NCI-H2196 (cell line): ENCODE results near the gene LRBA.
"Not testable (repeated sequence)": the region's sequence is repeated elsewhere in the genome, so short reads cannot be mapped to it uniquely, and the experiment has no call there.

Experiments used
- DNase-seq: peaks from one replicate; lab custom pipeline; 2025; ENCODE audit not compliant: unreplicated experiment; lab: John Stamatoyannopoulos, UW

LRBA gene

GRCh38 chr4:150974252-150974640 is 40.8 kb downstream of the LRBA start:
- no peak for DNase-seq

DNA sequence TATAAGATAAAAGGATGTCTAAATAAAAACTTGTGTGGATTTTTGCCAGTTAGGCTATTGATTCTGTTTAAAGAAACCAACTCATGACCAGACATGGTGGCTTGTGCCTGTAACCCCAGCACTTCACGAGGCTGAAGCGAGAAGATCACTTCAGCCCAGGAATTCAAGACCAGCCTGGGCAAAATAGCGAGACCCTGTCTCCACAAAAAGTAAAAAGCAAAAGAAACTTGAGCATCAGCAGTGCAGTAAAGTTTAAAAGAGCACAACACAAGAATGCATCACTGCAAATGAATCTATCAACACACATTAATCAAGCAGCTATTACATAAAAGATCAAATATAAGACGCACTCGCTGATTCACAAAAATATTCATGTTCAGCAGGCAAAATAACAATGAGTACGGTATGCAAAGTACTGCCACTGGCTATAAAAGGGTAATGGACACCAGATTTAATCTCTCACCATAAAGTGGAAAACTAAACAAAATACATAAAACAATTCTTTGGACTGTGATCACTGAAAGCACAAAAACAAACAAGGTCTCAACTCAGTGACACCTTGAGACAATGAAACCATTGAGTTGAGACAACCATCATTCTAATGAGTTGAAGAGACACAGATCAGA is 41.3 kb downstream of the LRBA start:
- DNase-seq = no peak

- DNase-seq = no peak
Observed at GRCh38 chr4:150972592-150972991, 42.5 kb downstream of the LRBA start.

- no peak for DNase-seq
Observed at GRCh38 chr4:150971901-150972300, 43.2 kb downstream of the LRBA start.

- no peak for DNase-seq
Observed at GRCh38 chr4:150970685-150971151, 44.4 kb downstream of the LRBA start.

- no peak for DNase-seq
Observed at GRCh38 chr4:150964754-150965153, 50.3 kb downstream of the LRBA start.

- not testable (repeated sequence) for DNase-seq
Observed at GRCh38 chr4:150963602-150964345, 51.3 kb downstream of the LRBA start.

GRCh38 chr4:150962245-150962644 is 52.8 kb downstream of the LRBA start:
- DNase-seq = no peak

DNA sequence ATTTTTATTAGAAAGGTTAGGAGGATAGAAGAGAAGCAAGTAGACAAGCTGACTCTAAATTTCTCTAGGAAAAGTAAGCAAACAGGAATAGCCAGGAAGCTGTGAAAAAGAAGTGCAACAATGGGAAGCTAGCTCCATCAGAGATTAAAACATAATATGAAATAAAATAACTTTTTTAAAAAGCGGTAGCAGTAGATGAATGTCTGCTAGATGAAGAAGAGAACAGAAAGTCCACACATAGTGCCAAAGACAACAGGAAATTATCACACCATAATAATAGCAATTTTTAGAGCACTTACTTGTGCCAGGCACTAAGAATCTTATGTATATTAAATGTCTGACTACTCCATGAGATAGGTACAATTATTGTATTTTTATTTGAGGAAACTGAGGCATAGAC is 53.5 kb downstream of the LRBA start:
- no peak for DNase-seq

DNA sequence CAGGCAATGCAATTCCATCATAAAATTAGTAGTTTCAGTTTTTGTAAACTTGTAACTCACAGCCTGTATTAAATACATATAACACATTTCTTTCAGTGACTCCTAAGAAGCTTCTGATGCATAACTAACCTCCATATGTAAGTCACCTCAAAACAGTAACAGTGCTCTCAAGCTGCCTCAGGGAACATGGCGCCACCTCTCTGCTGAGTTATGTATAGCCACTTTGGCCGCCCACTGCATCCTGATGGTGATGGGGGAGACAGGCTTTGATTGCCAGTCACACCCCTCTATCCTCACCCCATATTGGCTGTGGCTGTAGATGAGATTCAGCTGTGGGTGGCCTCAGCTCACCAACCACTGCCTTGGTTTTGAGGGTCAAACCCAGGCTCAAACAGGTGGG is 54.3 kb downstream of the LRBA start:
- DNase-seq = no peak

GRCh38 chr4:150960079-150960478 is 55.0 kb downstream of the LRBA start:
- DNase-seq = no peak

- DNase-seq = not testable (repeated sequence)
Observed at GRCh38 chr4:150957981-150958380, 57.1 kb downstream of the LRBA start.

DNA sequence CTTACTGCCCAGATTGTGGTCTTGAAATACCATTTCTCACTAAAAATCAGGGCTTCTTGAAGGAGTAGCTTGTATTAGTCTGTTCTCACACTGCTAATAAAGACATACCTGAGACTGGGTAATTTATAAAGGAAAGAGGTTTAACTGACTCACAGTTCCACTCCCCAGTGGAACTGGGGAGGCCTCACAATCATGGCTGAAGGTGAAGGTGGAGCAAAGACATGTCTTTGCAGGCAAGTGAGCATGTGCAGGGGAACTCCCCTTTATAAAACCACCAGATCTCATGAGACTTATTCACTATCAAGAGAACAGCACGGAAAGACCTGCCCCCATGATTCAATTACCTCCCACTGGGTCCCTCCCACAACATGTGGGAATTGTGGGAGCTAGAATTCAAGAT is 58.0 kb downstream of the LRBA start:
- not testable (repeated sequence) for DNase-seq

- DNase-seq = not testable (repeated sequence)
Observed at GRCh38 chr4:150953916-150954315, 61.2 kb downstream of the LRBA start.

DNA sequence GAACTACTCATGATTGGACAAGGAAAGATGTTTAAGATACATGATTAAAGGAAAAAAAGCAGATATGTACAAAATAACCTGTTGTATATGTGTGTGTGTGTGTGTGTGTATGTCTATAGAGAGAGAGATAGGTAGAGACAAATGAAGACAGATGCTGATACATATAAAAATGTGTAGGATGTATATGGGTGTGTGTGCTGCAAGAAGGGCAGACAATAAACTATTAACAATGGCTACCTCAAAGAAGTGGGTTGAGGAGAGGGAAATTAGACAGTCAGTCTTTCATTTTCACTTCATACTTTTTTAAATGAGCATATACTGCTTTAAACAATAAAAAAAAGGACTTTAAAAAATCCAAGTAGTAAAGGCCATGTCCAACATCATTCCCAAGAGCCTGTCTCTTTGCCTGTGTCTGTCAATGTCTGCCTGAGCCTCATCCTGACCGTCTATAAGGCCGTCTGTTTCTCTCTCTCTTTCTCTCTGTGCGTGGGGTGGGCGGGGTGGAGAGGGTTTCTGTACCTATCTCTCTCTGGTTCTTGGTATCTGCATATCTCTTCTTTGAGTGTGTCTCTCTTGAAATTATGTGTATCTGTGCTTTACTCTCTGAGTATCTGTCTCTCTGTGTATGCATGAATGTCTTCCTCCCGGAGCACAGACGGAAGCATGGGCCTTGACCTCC is 62.8 kb downstream of the LRBA start:
- no peak for DNase-seq

DNA sequence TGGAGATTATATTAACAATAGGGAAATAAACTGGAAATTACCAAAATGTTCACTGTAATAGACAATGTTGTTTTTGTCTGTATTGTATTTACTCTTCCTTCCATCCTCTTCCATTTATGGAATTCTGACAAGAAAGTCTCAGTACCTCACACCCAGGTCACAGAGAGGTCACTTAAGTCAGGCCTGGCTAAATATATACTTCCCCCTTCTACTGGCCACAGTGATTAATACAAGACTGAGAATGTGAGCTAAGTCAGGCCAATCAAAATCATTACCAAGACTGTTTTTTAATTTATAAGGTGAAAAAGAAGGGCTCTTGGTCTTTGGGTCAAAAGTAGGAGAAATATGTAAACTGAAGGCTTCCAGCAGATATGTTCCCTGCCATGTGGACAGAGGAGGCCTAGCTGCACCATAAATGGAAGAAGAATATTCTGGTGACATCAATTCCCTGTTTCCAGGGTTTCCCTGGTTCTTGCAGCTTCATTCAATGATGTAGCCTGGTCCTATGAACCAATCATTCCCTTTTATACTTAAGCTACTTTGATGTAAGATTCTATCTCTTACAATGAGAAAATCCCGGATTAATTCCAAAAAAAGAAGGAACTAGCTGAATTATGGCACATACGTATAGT is 64.3 kb downstream of the LRBA start:
- DNase-seq = no peak

- no peak for DNase-seq
Observed at GRCh38 chr4:150949943-150950342, 65.1 kb downstream of the LRBA start.

- no peak for DNase-seq
Observed at GRCh38 chr4:150949342-150949741, 65.7 kb downstream of the LRBA start.

DNA sequence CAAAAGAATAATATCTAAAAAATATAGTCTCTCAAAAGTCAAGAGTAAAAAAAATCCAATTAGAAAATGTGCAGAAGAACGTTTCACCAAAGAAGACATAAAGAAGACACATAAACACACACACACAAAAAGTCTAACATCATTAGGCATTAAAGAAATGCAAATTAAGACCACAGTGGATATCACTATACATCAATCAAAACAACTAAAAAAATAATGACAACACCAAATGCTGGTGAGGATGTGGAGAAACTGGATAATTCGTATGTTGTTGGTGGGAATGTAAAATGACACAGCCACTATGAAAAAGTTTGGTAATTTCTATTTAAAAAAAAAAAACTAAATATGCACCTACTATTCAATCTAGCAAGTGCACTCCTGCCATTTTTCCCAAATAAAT is 66.4 kb downstream of the LRBA start:
- no peak for DNase-seq

DNA sequence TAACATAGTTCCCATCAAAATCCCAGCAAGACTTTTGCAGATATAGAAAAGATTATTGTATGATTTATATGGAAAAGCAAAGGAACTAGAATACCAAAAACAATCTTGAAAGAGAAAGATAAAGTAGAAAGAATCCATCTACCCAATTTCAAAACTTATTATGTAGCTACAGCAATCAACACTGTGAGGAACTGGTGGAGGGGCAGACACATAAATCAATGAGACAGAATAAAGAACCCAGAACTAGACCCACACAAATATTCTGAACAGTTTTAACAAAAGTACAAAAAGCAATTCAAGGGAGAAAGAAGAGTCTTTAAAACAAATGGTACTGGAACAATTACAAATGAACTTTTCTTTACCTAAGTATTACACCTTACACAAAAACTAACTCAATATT is 67.0 kb downstream of the LRBA start:
- DNase-seq = no peak

GRCh38 chr4:150944660-150945059 is 70.4 kb downstream of the LRBA start:
- DNase-seq = no peak

DNA sequence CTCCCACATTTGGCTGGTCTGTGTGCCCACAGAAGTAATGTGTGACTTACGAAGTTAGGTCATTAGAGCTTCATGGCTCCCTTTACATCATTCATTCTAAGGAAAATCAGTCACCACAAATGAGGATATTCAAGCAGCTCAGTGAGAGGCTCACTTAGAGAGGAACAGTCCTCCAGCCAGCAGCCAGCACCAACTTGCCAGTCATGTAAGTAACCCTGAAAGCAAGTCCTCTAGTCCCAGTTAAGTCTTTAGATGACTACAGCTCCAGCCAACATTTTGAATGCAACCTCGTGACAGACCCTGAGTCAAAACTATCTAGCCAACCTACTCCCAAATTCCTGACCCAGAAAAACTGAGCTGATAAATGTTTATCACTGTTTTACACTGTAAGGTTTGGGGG is 71.3 kb downstream of the LRBA start:
- DNase-seq = no peak
